Ovary (tissue), 9 donors: ENCODE results near the gene LARGE1. TPM values are rescaled to one million over a fixed set of nuclear protein-coding genes. Genes with fewer than 3 reads are reported as not detected.

Experiments
- DNase-seq, 5 donors: peaks; one replicate each; pipeline ENCODE4 v3.0.0-alpha.2; 2019 to 2020
- H3K27ac ChIP-seq, 2 donors: fragments of 200-600 bp; one replicate each; pipeline versions ENCODE4 v1.5.1 to v1.8.0; 2019 to 2022
- H3K27me3 ChIP-seq: fragments of 200-600 bp; one replicate; pipeline ENCODE4 v1.8.0; 2022
- H3K36me3 ChIP-seq: fragments of 200-600 bp; sonication (generic); one replicate; pipeline ENCODE4 v1.5.1; 2019
- H3K4me1 ChIP-seq: one replicate; pipeline ENCODE4 v1.8.1; 2013; ENCODE audit warnings: mild to moderate bottlenecking, moderate library complexity; ENCODE audit not compliant: insufficient read depth
- H3K4me3 ChIP-seq: fragments of 200-600 bp; sonication (generic); one replicate; pipeline ENCODE4 v1.5.1; 2017
- H3K9me3 ChIP-seq, 2 donors: fragments of 200-600 bp in 1 of 2; sonication (generic) in 1 of 2; one replicate each; pipeline versions ENCODE4 v1.5.1 to v1.8.1; 2013 to 2019; ENCODE audit warnings: mild to moderate bottlenecking in 1 of 2, moderate library complexity in 1 of 2
- CTCF ChIP-seq, 3 donors: fragments of 450-650 bp in 2 of 3; fragments of 200-600 bp in 1 of 3; IDR thresholded peaks; one replicate each; pipeline versions ENCODE4 v1.5.1 to v1.8.0; 2016 to 2022; ENCODE audit warnings: antibody characterized with exemption in 3 of 3, mild to moderate bottlenecking in 1 of 3
- EP300 ChIP-seq: sonication (generic); formaldehyde crosslinking; IDR thresholded peaks from one replicate; pipeline ENCODE4 v1.6.1; 2017; ENCODE audit warnings: antibody characterized with exemption
- POLR2A ChIP-seq: fragments of 450-650 bp; IDR thresholded peaks from one replicate; pipeline ENCODE4 v1.6.1; 2017; ENCODE audit warnings: antibody characterized with exemption, mild to moderate bottlenecking, moderate library complexity
- WGBS, 3 donors: extraction: QIAGEN DNeasy Blood & Tissue Kit in 1 of 3; methylation state at CpG; one replicate each; pipeline versions ENCODE4 v1.1.5 to v1.1.7; 2013 to 2017; 5-methylcytosine and 5-hydroxymethylcytosine counted together
- intact Hi-C, 4 donors: fragments of 100-400 bp; cut with DNase I; formaldehyde crosslinking; loops; one replicate each; pipeline versions ENCODE4 v1.11.0 to v1.15.1; 2022 to 2023
- polyA plus RNA-seq, 2 donors: library from polyadenylated mRNA; stranded (reverse); fragments of 200-250 nt in 1 of 2; fragments of 350-450 nt in 1 of 2; fragmentation: Illumina TruSeq in 1 of 2; extraction: RNeasy Lipid Tissue Mini Kit (QIAGEN cat#74804) in 1 of 2; gene quantifications; one replicate each; pipeline ENCODE4 v1.2.3, GENCODE V29; 2013 to 2014
- total RNA-seq, 7 donors: library from RNA; depleted of rRNA in 2 of 7; stranded (reverse); fragments of >200 nt in 2 of 7; fragmentation: NEBNext Ultra II Directional in 3 of 7; extraction: Animal tissue kit (Norgen Biotek cat#: 25700) in 3 of 7; gene quantifications; one replicate each; pipeline versions ENCODE4 v1.1.0 to v1.2.4, GENCODE V29; 2016 to 2023
- donor health status: DM: no; HTN: no; CAD: no; lungs with moderate emphysema.
- donor health status: DM: no; HTN: no; CAD: no.
- donor health status: Bipolar disorder and iron deficiency.
- donor health status: DM: yes; HTN: yes; CAD: no.
- donor health status: DM: no; HTN: no; CAD: no.
- donor health status: DM: yes; HTN: yes; CAD: no.

Gene LARGE1
- total and polyA plus RNA-seq, 9 donors: 13.4 to 67.6 (median 36.8) TPM

GRCh38 chr22:33354928-33355327 lies 565.3 kb downstream of the LARGE1 start:
- 15 to 31% (median 20%) methylated on average over 1 of the region's 1 CpG for WGBS, 3 donors
- DNase-seq: no peak
- no peaks in the 10 kb centered on the region for H3K4me1 ChIP-seq
- H3K27ac ChIP-seq: no peak overlapping the region
- intact Hi-C loops: no loop called here
- H3K27me3 ChIP-seq: no peaks in the 10 kb centered on the region
- H3K4me3 ChIP-seq: no peak overlapping the region
- H3K9me3 ChIP-seq: no peaks in the 10 kb centered on the region
- no peaks in the 10 kb centered on the region for H3K36me3 ChIP-seq
- TF ChIP-seq EP300 (no peak), CTCF (IDR thresholded peaks at IDR 0.05) (no peak), POLR2A (no peak)

GRCh38 chr22:33353502-33353901 lies 566.8 kb downstream of the LARGE1 start:
- DNase-seq: no peak
- intact Hi-C loops: no loop called here
- Histone ChIP-seq H3K27me3 (no peaks in the 10 kb centered on the region), H3K4me1 (no peaks in the 10 kb centered on the region), H3K27ac (no peak overlapping the region), H3K9me3 (no peaks in the 10 kb centered on the region), H3K4me3 (no peak overlapping the region), H3K36me3 (no peaks in the 10 kb centered on the region)
- no peak for TF ChIP-seq CTCF (IDR thresholded peaks at IDR 0.05)
- TF ChIP-seq EP300: no peak
- TF ChIP-seq POLR2A: no peak
- 60 to 76% (median 74%) methylated on average over 4 of the region's 4 CpGs for WGBS, 3 donors

- 88 to 98% (median 88%) methylated on average over 1 of the region's 1 CpG for WGBS, 3 donors
- no peak overlapping the region for H3K4me3 ChIP-seq
- no peak overlapping the region for H3K27ac ChIP-seq
- no peaks in the 10 kb centered on the region for H3K9me3 ChIP-seq
- no peak for TF ChIP-seq EP300
- no peak for TF ChIP-seq POLR2A
- TF ChIP-seq CTCF (IDR thresholded peaks at IDR 0.05): no peak
- intact Hi-C loops: no loop called here
- no peak for DNase-seq
- H3K4me1 ChIP-seq: no peaks in the 10 kb centered on the region
- H3K36me3 ChIP-seq: no peaks in the 10 kb centered on the region
- H3K27me3 ChIP-seq: no peaks in the 10 kb centered on the region
Observed at GRCh38 chr22:33352768-33353167, 567.5 kb downstream of the LARGE1 start.

- H3K36me3 ChIP-seq: no peaks in the 10 kb centered on the region
- H3K27ac ChIP-seq: no peak overlapping the region
- H3K9me3 ChIP-seq: no peaks in the 10 kb centered on the region
- H3K4me3 ChIP-seq: no peak overlapping the region
- no peak for DNase-seq
- TF ChIP-seq POLR2A: no peak
- TF ChIP-seq EP300: no peak
- 88 to 95% (median 92%) methylated on average over 2 of the region's 2 CpGs for WGBS, 3 donors
- H3K4me1 ChIP-seq: no peaks in the 10 kb centered on the region
- no peaks in the 10 kb centered on the region for H3K27me3 ChIP-seq
- intact Hi-C loops: no loop called here
Observed at GRCh38 chr22:33350961-33351360, 569.3 kb downstream of the LARGE1 start.

GRCh38 chr22:33350491-33350890 lies 569.8 kb downstream of the LARGE1 start:
- TF ChIP-seq EP300 (no peak), POLR2A (no peak), CTCF (IDR thresholded peaks at IDR 0.05) (no peak)
- Histone ChIP-seq H3K36me3 (no peaks in the 10 kb centered on the region), H3K4me3 (no peak overlapping the region), H3K9me3 (no peaks in the 10 kb centered on the region), H3K27ac (no peak overlapping the region), H3K27me3 (no peaks in the 10 kb centered on the region), H3K4me1 (no peaks in the 10 kb centered on the region)
- WGBS, 3 donors: 91 to 95% (median 93%) methylated on average over 8 of the region's 8 CpGs
- no peak for DNase-seq
- intact Hi-C loops: no loop called here
